ENCODE results near the gene THAP11.

DNA sequence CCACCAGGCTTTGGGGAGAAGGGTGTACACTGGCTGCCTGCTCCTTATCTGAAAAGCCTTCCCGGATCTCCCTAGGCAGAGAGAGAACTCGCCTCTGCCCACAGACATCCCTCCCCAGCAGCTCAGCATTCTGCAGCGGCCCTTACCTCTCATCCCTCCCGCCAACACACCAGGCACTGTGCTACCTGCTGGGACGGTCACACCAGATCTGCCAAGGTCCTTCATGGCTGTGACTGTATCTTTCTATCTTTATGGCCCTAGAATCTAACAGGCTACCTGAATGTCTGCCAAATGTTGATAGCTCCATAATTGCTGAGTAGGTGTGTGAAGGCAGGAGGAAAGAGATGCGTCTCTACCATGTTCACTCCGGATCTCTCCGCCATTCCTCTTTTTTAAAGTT is 27.6 kb upstream of the THAP11 start:
- TF ChIP-seq CTCF (conservative IDR thresholded peaks at IDR 0.05; ENCODE audit: low read length) = no peak
- TF ChIP-seq EZH2phosphoT487 (IDR thresholded peaks at IDR 0.05; ENCODE audit: borderline replicate concordance) = no peak

Data from Loucy (cell line).